ENCODE data around the gene PLPPR5.

Gene PLPPR5

DNA sequence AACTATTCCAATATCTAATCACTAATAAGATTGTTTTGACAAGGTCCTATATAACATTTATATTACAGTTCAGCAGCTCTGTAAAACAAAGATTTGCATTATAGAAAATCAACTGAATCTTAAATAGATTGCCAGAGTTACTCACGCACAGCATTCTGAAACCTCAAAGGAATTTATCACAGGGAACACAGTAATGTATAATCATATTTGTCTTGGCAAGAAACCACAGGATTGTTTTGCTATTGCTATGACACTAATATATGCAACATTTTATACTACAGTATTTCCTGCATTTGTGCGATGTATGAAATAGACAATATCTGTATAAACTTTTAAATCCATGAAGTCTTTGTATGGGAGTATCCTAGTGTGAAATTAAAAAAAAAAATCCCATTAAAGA, 101.4 kb downstream of the PLPPR5 start:
- Histone ChIP-seq H3K4me1 (ENCODE audit: insufficient read depth, insufficient read length) (no peaks in the 10 kb centered on the region), H3K27me3 (ENCODE audit: insufficient read depth, insufficient read length) (no peaks in the 10 kb centered on the region), H3K9ac (ENCODE audit: insufficient read length, low read depth) (no peak overlapping the region), H3K9me3 (ENCODE audit: insufficient read depth, low read length) (no peaks in the 10 kb centered on the region), H3K36me3 (ENCODE audit: insufficient read depth, insufficient read length, low read length) (no peaks in the 10 kb centered on the region), H3K4me3 (ENCODE audit: insufficient read length, low read depth) (no peak overlapping the region)
- no peak for DNase-seq (ENCODE audit: low read depth, low spot score)
- TF ChIP-seq YY1 (IDR thresholded peaks at IDR 0.05; ENCODE audit: insufficient read depth, insufficient read length): no peak
- no peak for TF ChIP-seq SUZ12 (IDR thresholded peaks at IDR 0.05; ENCODE audit: extremely low read depth, insufficient read depth, insufficient read length)
- TF ChIP-seq ZNF274 (IDR thresholded peaks at IDR 0.05; ENCODE audit: low read depth, low read length): no peak

DNA sequence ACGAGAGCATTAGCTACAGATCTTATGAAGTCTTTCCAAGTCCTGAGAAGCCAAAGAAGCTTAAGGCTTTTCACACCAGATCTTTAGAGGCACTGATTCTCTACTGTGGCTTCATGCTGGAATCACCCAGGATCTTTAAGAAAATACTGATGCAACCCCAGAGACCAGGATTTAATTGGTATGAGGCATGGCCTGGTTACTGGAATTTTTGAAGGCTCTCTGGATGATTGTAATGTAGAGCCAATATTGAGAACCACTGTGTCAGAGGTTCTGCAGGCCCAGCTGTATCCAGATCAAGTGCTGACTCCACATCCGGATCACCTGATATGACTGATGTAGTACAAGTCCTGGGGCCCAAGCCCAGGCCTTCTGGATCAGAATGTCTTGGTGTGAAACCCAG, 105.7 kb downstream of the PLPPR5 start:
- no peaks in the 10 kb centered on the region for H3K4me1 ChIP-seq (ENCODE audit: insufficient read depth, insufficient read length)
- H3K4me3 ChIP-seq (ENCODE audit: insufficient read length, low read depth): no peak overlapping the region
- DNase-seq (ENCODE audit: low read depth, low spot score): no peak
- no peak overlapping the region for H3K9ac ChIP-seq (ENCODE audit: insufficient read length, low read depth)
- no peaks in the 10 kb centered on the region for H3K27me3 ChIP-seq (ENCODE audit: insufficient read depth, insufficient read length)
- no peak for TF ChIP-seq YY1 (IDR thresholded peaks at IDR 0.05; ENCODE audit: insufficient read depth, insufficient read length)
- no peaks in the 10 kb centered on the region for H3K36me3 ChIP-seq (ENCODE audit: insufficient read depth, insufficient read length, low read length)
- H3K9me3 ChIP-seq (ENCODE audit: insufficient read depth, low read length): no peaks in the 10 kb centered on the region

GRCh38 chr1:98897479-98897878, 107.2 kb downstream of the PLPPR5 start:
- no peaks in the 10 kb centered on the region for H3K27me3 ChIP-seq (ENCODE audit: insufficient read depth, insufficient read length)
- no peak for TF ChIP-seq YY1 (IDR thresholded peaks at IDR 0.05; ENCODE audit: insufficient read depth, insufficient read length)
- no peak for TF ChIP-seq ZNF274 (IDR thresholded peaks at IDR 0.05; ENCODE audit: low read depth, low read length)
- no peak for TF ChIP-seq SUZ12 (IDR thresholded peaks at IDR 0.05; ENCODE audit: extremely low read depth, insufficient read depth, insufficient read length)
- H3K9me3 ChIP-seq (ENCODE audit: insufficient read depth, low read length): no peaks in the 10 kb centered on the region
- H3K9ac ChIP-seq (ENCODE audit: insufficient read length, low read depth): no peak overlapping the region
- DNase-seq (ENCODE audit: low read depth, low spot score): no peak
- no peaks in the 10 kb centered on the region for H3K4me1 ChIP-seq (ENCODE audit: insufficient read depth, insufficient read length)
- no peak overlapping the region for H3K4me3 ChIP-seq (ENCODE audit: insufficient read length, low read depth)
- no peaks in the 10 kb centered on the region for H3K36me3 ChIP-seq (ENCODE audit: insufficient read depth, insufficient read length, low read length)

GRCh38 chr1:98896711-98897445, 107.8 kb downstream of the PLPPR5 start:
- no peaks in the 10 kb centered on the region for H3K9me3 ChIP-seq (ENCODE audit: insufficient read depth, low read length)
- H3K4me1 ChIP-seq (ENCODE audit: insufficient read depth, insufficient read length): no peaks in the 10 kb centered on the region
- TF ChIP-seq SUZ12 (IDR thresholded peaks at IDR 0.05; ENCODE audit: extremely low read depth, insufficient read depth, insufficient read length) (no peak), YY1 (IDR thresholded peaks at IDR 0.05; ENCODE audit: insufficient read depth, insufficient read length) (no peak), ZNF274 (IDR thresholded peaks at IDR 0.05; ENCODE audit: low read depth, low read length) (no peak)
- no peaks in the 10 kb centered on the region for H3K27me3 ChIP-seq (ENCODE audit: insufficient read depth, insufficient read length)
- H3K36me3 ChIP-seq (ENCODE audit: insufficient read depth, insufficient read length, low read length): no peaks in the 10 kb centered on the region
- no peak for DNase-seq (ENCODE audit: low read depth, low spot score)
- H3K4me3 ChIP-seq (ENCODE audit: insufficient read length, low read depth): no peak overlapping the region
- no peak overlapping the region for H3K9ac ChIP-seq (ENCODE audit: insufficient read length, low read depth)

DNA sequence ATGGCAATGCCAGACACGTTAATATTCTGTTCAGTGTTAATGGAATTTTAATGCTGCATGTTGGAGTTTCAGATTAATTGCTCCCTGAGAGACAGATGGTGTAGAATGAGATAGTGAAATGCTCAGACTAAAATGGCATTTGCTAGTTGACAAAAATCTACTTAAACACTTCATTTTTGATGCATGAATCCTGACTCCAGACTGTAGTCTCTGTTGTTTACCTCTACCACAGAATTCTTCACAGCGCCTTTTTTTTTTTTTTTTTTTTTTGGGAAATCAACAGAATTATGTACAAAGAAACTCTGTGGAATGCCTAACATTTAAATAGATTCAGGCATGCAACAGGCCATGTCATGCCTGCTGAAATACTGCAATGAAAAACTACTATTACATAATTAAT, 111.3 kb downstream of the PLPPR5 start:
- Histone ChIP-seq H3K9me3 (ENCODE audit: insufficient read depth, low read length) (no peaks in the 10 kb centered on the region), H3K4me3 (ENCODE audit: insufficient read length, low read depth) (no peak overlapping the region), H3K27me3 (ENCODE audit: insufficient read depth, insufficient read length) (no peaks in the 10 kb centered on the region), H3K9ac (ENCODE audit: insufficient read length, low read depth) (no peak overlapping the region), H3K4me1 (ENCODE audit: insufficient read depth, insufficient read length) (no peaks in the 10 kb centered on the region), H3K36me3 (ENCODE audit: insufficient read depth, insufficient read length, low read length) (no peaks in the 10 kb centered on the region)
- no peak for DNase-seq (ENCODE audit: low read depth, low spot score)
- TF ChIP-seq ZNF274 (IDR thresholded peaks at IDR 0.05; ENCODE audit: low read depth, low read length): no peak

- no peak overlapping the region for H3K4me3 ChIP-seq (ENCODE audit: insufficient read length, low read depth)
Measured at GRCh38 chr1:98888869-98889268, 115.8 kb downstream of the PLPPR5 start.

GRCh38 chr1:98887507-98887906, 117.2 kb downstream of the PLPPR5 start:
- Histone ChIP-seq H3K9ac (ENCODE audit: insufficient read length, low read depth) (no peak overlapping the region), H3K9me3 (ENCODE audit: insufficient read depth, low read length) (peaks cover 3% of the 10 kb centered on the region; the same call in 1 of the 2 replicates), H3K36me3 (ENCODE audit: insufficient read depth, insufficient read length, low read length) (no peaks in the 10 kb centered on the region), H3K27me3 (ENCODE audit: insufficient read depth, insufficient read length) (no peaks in the 10 kb centered on the region), H3K4me3 (ENCODE audit: insufficient read length, low read depth) (no peak overlapping the region), H3K4me1 (ENCODE audit: insufficient read depth, insufficient read length) (no peaks in the 10 kb centered on the region)
- no peak for DNase-seq (ENCODE audit: low read depth, low spot score)
- TF ChIP-seq ZNF274 (IDR thresholded peaks at IDR 0.05; ENCODE audit: low read depth, low read length) (no peak), YY1 (IDR thresholded peaks at IDR 0.05; ENCODE audit: insufficient read depth, insufficient read length) (no peak), SUZ12 (IDR thresholded peaks at IDR 0.05; ENCODE audit: extremely low read depth, insufficient read depth, insufficient read length) (no peak)

More at GRCh38 chr1:98888869-98889268, 115.8 kb downstream of the PLPPR5 start:
- Histone ChIP-seq H3K9me3 (ENCODE audit: insufficient read depth, low read length) (no peaks in the 10 kb centered on the region), H3K27me3 (ENCODE audit: insufficient read depth, insufficient read length) (no peaks in the 10 kb centered on the region), H3K4me1 (ENCODE audit: insufficient read depth, insufficient read length) (no peaks in the 10 kb centered on the region), H3K9ac (ENCODE audit: insufficient read length, low read depth) (no peak overlapping the region), H3K36me3 (ENCODE audit: insufficient read depth, insufficient read length, low read length) (no peaks in the 10 kb centered on the region)
- DNase-seq (ENCODE audit: low read depth, low spot score): no peak
- TF ChIP-seq ZNF274 (IDR thresholded peaks at IDR 0.05; ENCODE audit: low read depth, low read length) (no peak), YY1 (IDR thresholded peaks at IDR 0.05; ENCODE audit: insufficient read depth, insufficient read length) (no peak), SUZ12 (IDR thresholded peaks at IDR 0.05; ENCODE audit: extremely low read depth, insufficient read depth, insufficient read length) (no peak)
